H1 (cell line): ENCODE measurements around the gene RAB3GAP1. TPM values are rescaled to one million over a fixed set of nuclear protein-coding genes. Genes with fewer than 3 reads are reported as not detected.

Source experiments
- BACH1 ChIP-seq: IDR thresholded peaks from 2 replicates; pipeline ENCODE4 v1.6.1; 2012; ENCODE audit warnings: low read length, improper control_type of control experiment
- CBX5 ChIP-seq: fragments of 300-800, 300-1000 bp; sonication (generic); IDR thresholded peaks from 2 replicates; pipeline ENCODE4 v1.7.1; 2016; ENCODE audit warnings: antibody characterized with exemption, low read length, low read depth
- GTF2F1 ChIP-seq: IDR thresholded peaks from 2 replicates; pipeline ENCODE4 v1.6.1; 2012; ENCODE audit warnings: low read depth, low read length, improper control_type of control experiment, borderline replicate concordance
- POLR2AphosphoS5 ChIP-seq: IDR thresholded peaks from 2 replicates; pipeline ENCODE4 v1.6.1; 2011; ENCODE audit warnings: low read depth, low read length
- POU5F1 ChIP-seq: IDR thresholded peaks from 2 replicates; pipeline ENCODE4 v1.6.1; 2011; ENCODE audit warnings: low read depth, mild to moderate bottlenecking, low read length, moderate library complexity
- SIRT6 ChIP-seq: IDR thresholded peaks from one replicate; pipeline ENCODE4 v1.7.1; 2012; ENCODE audit warnings: low read length, inconsistent platforms
- SP1 ChIP-seq: IDR thresholded peaks from 2 replicates; pipeline ENCODE4 v1.6.1; 2011; ENCODE audit warnings: low read depth, low read length
- SRF ChIP-seq: IDR thresholded peaks from 2 replicates; pipeline ENCODE4 v1.6.1; 2011; ENCODE audit warnings: mild to moderate bottlenecking, low read depth, low read length, moderate library complexity
- polyA plus RNA-seq, 7 experiments: library from polyadenylated mRNA; depleted of rRNA in 3 of 7; stranded (reverse) in 5 of 7; unstranded in 2 of 7; fragments of >200 nt in 5 of 7; fragments of 200-250 nt in 2 of 7; gene quantifications; 1 replicate in 5 of 7; 2 replicates in 1 of 7; 4 replicates in 1 of 7; pipeline versions ENCODE4 v1.2.1 to v1.2.3, GENCODE V29; 2011 to 2013; ENCODE audit warnings: missing spikeins in 2 of 7, mixed read lengths in 2 of 7
- total RNA-seq: library from RNA; stranded (reverse); fragmentation: NEBNext Ultra II Directional; extraction: Animal tissue kit (Norgen Biotek cat#: 25700); gene quantifications from 2 replicates; pipeline ENCODE4 v1.2.1, GENCODE V29; 2021
- TF ChIP-seq, protein P1 (sequence below): IDR thresholded peaks from 2 replicates; pipeline ENCODE4 v1.6.1; 2011; ENCODE audit warnings: low read length, improper control_type of control experiment

RAB3GAP1 gene
- total and polyA plus RNA-seq, 2 of the 8 experiments (the other 6 are each of a cell fraction or from before 2014, with no cell fraction given): 9.8 to 28.6 TPM

DNA sequence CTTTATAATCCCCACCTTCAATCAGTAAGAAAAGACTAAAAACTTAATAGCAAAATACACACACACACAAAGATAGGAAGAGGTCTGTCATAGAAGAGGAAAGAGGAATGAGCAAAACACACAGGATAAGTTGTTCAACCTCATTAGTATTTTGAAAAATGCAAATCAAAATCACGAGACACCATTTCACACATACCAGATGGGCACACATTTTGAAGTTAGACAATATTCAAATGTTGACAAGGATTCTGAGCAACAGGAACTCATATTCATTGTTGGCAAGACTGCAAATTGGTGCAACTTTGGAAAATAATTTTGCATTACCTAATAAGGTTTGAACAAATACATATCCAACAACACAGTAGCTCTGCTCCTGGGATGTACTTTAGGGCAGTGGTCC, 127.6 kb downstream of the RAB3GAP1 start (continued):
- TF ChIP-seq, protein P1, sequence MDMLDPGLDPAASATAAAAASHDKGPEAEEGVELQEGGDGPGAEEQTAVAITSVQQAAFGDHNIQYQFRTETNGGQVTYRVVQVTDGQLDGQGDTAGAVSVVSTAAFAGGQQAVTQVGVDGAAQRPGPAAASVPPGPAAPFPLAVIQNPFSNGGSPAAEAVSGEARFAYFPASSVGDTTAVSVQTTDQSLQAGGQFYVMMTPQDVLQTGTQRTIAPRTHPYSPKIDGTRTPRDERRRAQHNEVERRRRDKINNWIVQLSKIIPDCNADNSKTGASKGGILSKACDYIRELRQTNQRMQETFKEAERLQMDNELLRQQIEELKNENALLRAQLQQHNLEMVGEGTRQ: no peak
- TF ChIP-seq CBX5: no peak
- TF ChIP-seq GTF2F1: no peak
- TF ChIP-seq SRF: no peak
- no peak for TF ChIP-seq POU5F1
- TF ChIP-seq SIRT6: no peak
- no peak for TF ChIP-seq BACH1
- no peak for TF ChIP-seq SP1
- no peak for TF ChIP-seq POLR2AphosphoS5
